Measurements from ENCODE around the gene XKR8. TPM values are rescaled to one million over a fixed set of nuclear protein-coding genes. Genes with fewer than 3 reads are reported as not detected.

XKR8 gene
- total RNA-seq, 1 donor from 2014 or later: 7.8 TPM

GRCh38 chr1:27941671-27942540 is 17.9 kb upstream of the XKR8 start:
- H3K9me3 Mint-ChIP-seq (ENCODE audit: low read depth): no peaks in the 10 kb centered on the region
- H3K4me1 Mint-ChIP-seq (ENCODE audit: low read depth): peaks cover 3% of the 10 kb centered on the region
- no peak for TF ChIP-seq CTCF (IDR thresholded peaks at IDR 0.05)
- H3K36me3 Mint-ChIP-seq (ENCODE audit: low read depth): no peaks in the 10 kb centered on the region
- no peak for DNase-seq (ENCODE audit: low spot score)
- H3K27ac Mint-ChIP-seq (ENCODE audit: unreplicated experiment): no peak overlapping the region
- no peaks in the 10 kb centered on the region for H3K27me3 Mint-ChIP-seq (ENCODE audit: low read depth)
- no peak overlapping the region for H3K4me3 Mint-ChIP-seq (ENCODE audit: unreplicated experiment)

GRCh38 chr1:27945020-27945419 is 14.8 kb upstream of the XKR8 start:
- Mint-ChIP-seq H3K4me3 (ENCODE audit: unreplicated experiment) (no peak overlapping the region), H3K9me3 (ENCODE audit: low read depth) (no peaks in the 10 kb centered on the region), H3K36me3 (ENCODE audit: low read depth) (no peaks in the 10 kb centered on the region), H3K4me1 (ENCODE audit: low read depth) (no peaks in the 10 kb centered on the region), H3K27me3 (ENCODE audit: low read depth) (no peaks in the 10 kb centered on the region), H3K27ac (ENCODE audit: unreplicated experiment) (no peak overlapping the region)
- no peak for DNase-seq (ENCODE audit: low spot score)
- TF ChIP-seq CTCF (IDR thresholded peaks at IDR 0.05): no peak

- Mint-ChIP-seq H3K4me1 (ENCODE audit: low read depth) (no peaks in the 10 kb centered on the region), H3K27ac (ENCODE audit: unreplicated experiment) (no peak overlapping the region), H3K9me3 (ENCODE audit: low read depth) (no peaks in the 10 kb centered on the region)
Measured at GRCh38 chr1:27949027-27949426, 10.7 kb upstream of the XKR8 start.

GRCh38 chr1:27951396-27951795 is 8.4 kb upstream of the XKR8 start:
- no peaks in the 10 kb centered on the region for H3K9me3 Mint-ChIP-seq (ENCODE audit: low read depth)
- peaks cover 17% of the 10 kb centered on the region for H3K27me3 Mint-ChIP-seq (ENCODE audit: low read depth)
- TF ChIP-seq CTCF (IDR thresholded peaks at IDR 0.05): no peak
- no peaks in the 10 kb centered on the region for H3K4me1 Mint-ChIP-seq (ENCODE audit: low read depth)
- H3K36me3 Mint-ChIP-seq (ENCODE audit: low read depth): no peaks in the 10 kb centered on the region
- H3K4me3 Mint-ChIP-seq (ENCODE audit: unreplicated experiment): no peak overlapping the region
- H3K27ac Mint-ChIP-seq (ENCODE audit: unreplicated experiment): no peak overlapping the region
- no peak for DNase-seq (ENCODE audit: low spot score)

More at GRCh38 chr1:27949027-27949426, 10.7 kb upstream of the XKR8 start:
- no peaks in the 10 kb centered on the region for H3K36me3 Mint-ChIP-seq (ENCODE audit: low read depth)
- no peak for DNase-seq (ENCODE audit: low spot score)
- no peak for TF ChIP-seq CTCF (IDR thresholded peaks at IDR 0.05)
- H3K27me3 Mint-ChIP-seq (ENCODE audit: low read depth): peaks cover 3% of the 10 kb centered on the region
- no peak overlapping the region for H3K4me3 Mint-ChIP-seq (ENCODE audit: unreplicated experiment)

- Mint-ChIP-seq H3K27ac (ENCODE audit: unreplicated experiment) (no peak overlapping the region), H3K9me3 (ENCODE audit: low read depth) (no peaks in the 10 kb centered on the region), H3K4me1 (ENCODE audit: low read depth) (no peaks in the 10 kb centered on the region), H3K27me3 (ENCODE audit: low read depth) (peaks cover 21% of the 10 kb centered on the region), H3K4me3 (ENCODE audit: unreplicated experiment) (no peak overlapping the region), H3K36me3 (ENCODE audit: low read depth) (no peaks in the 10 kb centered on the region)
- no peak for DNase-seq (ENCODE audit: low spot score)
- no peak for TF ChIP-seq CTCF (IDR thresholded peaks at IDR 0.05)
Measured at GRCh38 chr1:27952147-27952546, 7.6 kb upstream of the XKR8 start.

All from chondrocyte (in vitro differentiated cells).